Neural cell (in vitro differentiated cells): ENCODE measurements around the gene FBXL15. TPM values are rescaled to one million over a fixed set of nuclear protein-coding genes. Genes with fewer than 3 reads are reported as not detected.

ENCODE experiments used
- H2AFZ ChIP-seq: fragments of 200-600, 300-800 bp; sonication (generic), shearing (Covaris generic); 2 replicates; pipeline ENCODE4 v1.6.0; 2014; ENCODE audit warnings: low read depth, mild to moderate bottlenecking, antibody characterized with exemption, low read length, moderate library complexity
- H3F3A ChIP-seq: fragments of 200-600 bp; shearing (Covaris generic); 2 replicates; pipeline ENCODE4 v1.6.1; 2016; ENCODE audit warnings: mild to moderate bottlenecking, moderate library complexity, mixed read lengths, antibody characterized with exemption, low read length; ENCODE audit not compliant: insufficient read depth, poor library complexity, severe bottlenecking
- H3K27ac ChIP-seq: fragments of 200-600, 300-800 bp; sonication (generic), shearing (Covaris generic); 2 replicates; pipeline ENCODE4 v1.5.1; 2014; ENCODE audit warnings: mild to moderate bottlenecking, low read length, moderate library complexity
- H3K27me3 ChIP-seq: fragments of 300-800, 200-600 bp; sonication (generic), shearing (Covaris generic); 2 replicates; pipeline ENCODE4 v1.6.0; 2014; ENCODE audit warnings: mild to moderate bottlenecking, low read depth, low read length, moderate library complexity; ENCODE audit not compliant: insufficient read depth
- H3K36me3 ChIP-seq: fragments of 300-800, 200-600 bp; sonication (generic), shearing (Covaris generic); 2 replicates; pipeline ENCODE4 v1.5.1; 2014; ENCODE audit warnings: mild to moderate bottlenecking, antibody characterized with exemption, low read length, moderate library complexity; ENCODE audit not compliant: insufficient read depth
- H3K4me2 ChIP-seq: fragments of 300-800, 200-600 bp; sonication (generic), shearing (Covaris generic); 2 replicates; pipeline ENCODE4 v1.6.0; 2014; ENCODE audit warnings: mild to moderate bottlenecking, low read length
- H3K4me3 ChIP-seq: fragments of 300-800, 200-600 bp; sonication (generic), shearing (Covaris generic); 2 replicates; pipeline ENCODE4 v1.5.1; 2014; ENCODE audit warnings: mild to moderate bottlenecking, low read length, moderate library complexity
- H3K79me2 ChIP-seq: fragments of 200-600 bp; shearing (Covaris generic); replicated peaks from 2 replicates; pipeline ENCODE4 v1.6.0; 2014; ENCODE audit warnings: mild to moderate bottlenecking, low read length, moderate library complexity; ENCODE audit not compliant: insufficient read depth
- H3K9ac ChIP-seq: fragments of 300-800, 200-600 bp; sonication (generic), shearing (Covaris generic); 2 replicates; pipeline ENCODE4 v1.6.1; 2016; ENCODE audit warnings: mild to moderate bottlenecking, low read length, mixed read lengths
- H3K9me2 ChIP-seq: fragments of 200-600 bp; shearing (Covaris generic); 2 replicates; pipeline ENCODE4 v1.6.1; 2016; ENCODE audit warnings: mild to moderate bottlenecking, low read length, mixed read lengths; ENCODE audit not compliant: insufficient read depth
- H3K9me3 ChIP-seq: fragments of 200-600, 300-800 bp; sonication (generic), shearing (Covaris generic); 2 replicates; pipeline ENCODE4 v1.6.1; 2016; ENCODE audit warnings: mild to moderate bottlenecking, mixed run types, low read length, moderate library complexity, mixed read lengths
- H4K20me1 ChIP-seq: fragments of 200-600 bp; shearing (Covaris generic); 2 replicates; pipeline ENCODE4 v1.6.1; 2016; ENCODE audit warnings: mild to moderate bottlenecking, mixed run types; ENCODE audit not compliant: insufficient read depth
- CTCF ChIP-seq: fragments of 450-650 bp; IDR thresholded peaks from 2 replicates; pipeline ENCODE4 v1.5.1; 2014; ENCODE audit warnings: antibody characterized with exemption, mild to moderate bottlenecking, moderate library complexity; ENCODE audit not compliant: poor library complexity, severe bottlenecking
- EZH2 ChIP-seq: fragments of 200-600, 300-800 bp; shearing (Covaris generic), sonication (generic); IDR thresholded peaks from 2 replicates; pipeline ENCODE4 v1.6.1; 2014; ENCODE audit warnings: antibody characterized with exemption, low read length, borderline replicate concordance, mild to moderate bottlenecking; ENCODE audit not compliant: insufficient read depth, poor library complexity, severe bottlenecking
- MXI1 ChIP-seq: fragments of 450-650 bp; conservative IDR thresholded peaks from 2 replicates; pipeline ENCODE4 v1.6.1; 2014; ENCODE audit warnings: antibody characterized with exemption, mild to moderate bottlenecking; ENCODE audit not compliant: poor library complexity, severe bottlenecking
- POLR2AphosphoS5 ChIP-seq: IDR thresholded peaks from 2 replicates; pipeline ENCODE4 v1.6.1; 2012
- RAD21 ChIP-seq: fragments of 450-650 bp; conservative IDR thresholded peaks from 2 replicates; pipeline ENCODE4 v1.6.1; 2014; ENCODE audit warnings: antibody characterized with exemption, mild to moderate bottlenecking, moderate library complexity
- REST ChIP-seq: IDR thresholded peaks from 2 replicates; pipeline ENCODE4 v1.6.1; 2012; ENCODE audit warnings: borderline replicate concordance
- SMC3 ChIP-seq: fragments of 450-650 bp; conservative IDR thresholded peaks from 2 replicates; pipeline ENCODE4 v1.6.1; 2014; ENCODE audit warnings: antibody characterized with exemption, mild to moderate bottlenecking, moderate library complexity; ENCODE audit not compliant: poor library complexity
- TAF1 ChIP-seq: IDR thresholded peaks from 2 replicates; pipeline ENCODE4 v1.6.1; 2012; ENCODE audit warnings: low read depth
- polyA plus RNA-seq: library from polyadenylated mRNA; depleted of rRNA; stranded (reverse); fragments of >200 nt; gene quantifications from 2 replicates; pipeline ENCODE4 v1.2.3, GENCODE V29; 2014

FBXL15 gene
- polyA plus RNA-seq, 1 donor from 2014 or later: 37.8 TPM

DNA sequence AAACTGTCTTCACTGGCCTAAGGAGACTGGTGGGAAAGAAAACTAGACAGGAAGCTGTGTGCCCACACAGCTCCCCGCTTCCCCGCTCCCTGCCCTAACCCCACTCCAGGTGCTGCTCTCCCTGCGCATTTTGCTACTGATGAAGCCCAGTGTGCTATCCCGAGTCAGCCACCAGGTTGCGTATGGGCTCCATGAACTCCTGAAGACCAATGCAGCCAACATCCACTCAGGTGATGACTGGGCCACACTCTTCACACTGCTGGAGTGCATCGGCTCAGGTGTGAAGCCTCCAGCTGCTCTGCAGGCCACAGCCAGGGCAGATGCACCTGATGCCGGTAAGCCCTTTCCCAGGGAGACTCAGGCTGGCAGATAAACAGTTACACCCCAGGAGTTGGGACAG lies 45.4 kb upstream of the FBXL15 start:
- Histone ChIP-seq H3K27me3 (no peaks in the 10 kb centered on the region), H3K9me3 (no peaks in the 10 kb centered on the region), H3K9me2 (no peaks in the 10 kb centered on the region), H2AFZ (no peak overlapping the region), H3K9ac (no peak overlapping the region), H3K4me2 (no peak overlapping the region), H3K27ac (no peak overlapping the region), H3K79me2 (no peaks in the 10 kb centered on the region), H3F3A (no peaks in the 10 kb centered on the region), H3K36me3 (peaks cover 8% of the 10 kb centered on the region), H4K20me1 (no peaks in the 10 kb centered on the region), H3K4me3 (no peak overlapping the region)
- TF ChIP-seq EZH2: no peak
- TF ChIP-seq MXI1: no peak
- TF ChIP-seq CTCF: no peak
- no peak for TF ChIP-seq POLR2AphosphoS5
- no peak for TF ChIP-seq REST
- no peak for TF ChIP-seq TAF1

GRCh38 chr10:102375867-102376266 lies 44.8 kb upstream of the FBXL15 start:
- no peaks in the 10 kb centered on the region for H3K9me2 ChIP-seq
- TF ChIP-seq CTCF (no peak), TAF1 (no peak), RAD21 (no peak), SMC3 (no peak)
- peaks cover 2% of the 10 kb centered on the region for H3K36me3 ChIP-seq
- no peak overlapping the region for H3K4me3 ChIP-seq
- H3K9me3 ChIP-seq: no peaks in the 10 kb centered on the region
- H3K4me2 ChIP-seq: no peak overlapping the region
- H2AFZ ChIP-seq: no peak overlapping the region
- H4K20me1 ChIP-seq: no peaks in the 10 kb centered on the region
- no peak overlapping the region for H3K27ac ChIP-seq
- no peaks in the 10 kb centered on the region for H3K27me3 ChIP-seq
- H3K79me2 ChIP-seq: no peaks in the 10 kb centered on the region
- H3K9ac ChIP-seq: no peak overlapping the region
- no peaks in the 10 kb centered on the region for H3F3A ChIP-seq
